Breast epithelium (tissue), 3 donors: ENCODE measurements around the gene FNDC11.

ENCODE experiments used
- CTCF ChIP-seq, 3 donors: fragments of 450-650 bp; IDR thresholded peaks; one replicate each; pipeline ENCODE4 v1.5.1; 2016 to 2017; ENCODE audit warnings: antibody characterized with exemption in 3 of 3, mild to moderate bottlenecking in 3 of 3, moderate library complexity in 3 of 3
- POLR2AphosphoS5 ChIP-seq, 3 donors: sonication (generic); formaldehyde crosslinking; IDR thresholded peaks; one replicate each; pipeline ENCODE4 v1.6.1; 2017; ENCODE audit warnings: antibody characterized with exemption in 3 of 3

- TF ChIP-seq POLR2AphosphoS5 (IDR thresholded peaks at IDR 0.05): no peak
- TF ChIP-seq CTCF (IDR thresholded peaks at IDR 0.05): no peak
These were observed 44.8 kb downstream of the FNDC11 start for GRCh38 chr20:63598479-63599395.
